ENCODE data around the gene ATG2B. TPM values are rescaled to one million over a fixed set of nuclear protein-coding genes. Genes with fewer than 3 reads are reported as not detected.

The ATG2B gene
- total RNA-seq, 1 donor from 2014 or later: 21.0 TPM

GRCh38 chr14:96364962-96365361 is 1.8 kb upstream of the ATG2B start:
- H3K9me3 Mint-ChIP-seq: no peaks in the 10 kb centered on the region
- H3K4me1 Mint-ChIP-seq: peaks cover 42% of the 10 kb centered on the region
- no peak overlapping the region for H3K27ac Mint-ChIP-seq
- ChIA-PET POLR2A (no interaction called here), CTCF (no interaction called here)
- DNase-seq: no peak
- ATAC-seq (ENCODE audit: low read depth): no peak
- no peaks in the 10 kb centered on the region for H3K27me3 Mint-ChIP-seq
- intact Hi-C loops (cut with micrococcal nuclease): no loop called here
- no peak for TF ChIP-seq CTCF (IDR thresholded peaks at IDR 0.05)
- H3K4me3 Mint-ChIP-seq: peak overlapping the region; percentile 89
- H3K36me3 Mint-ChIP-seq (ENCODE audit: low read depth): peaks cover 4% of the 10 kb centered on the region

- intact Hi-C loops (cut with micrococcal nuclease): loop anchor here (1.0 kb wide), 4 partner anchors 27 to 830 kb away; partner anchors contain the start of gene PAPOLA
- TF ChIP-seq CTCF (IDR thresholded peaks at IDR 0.05): no peak
- peak overlapping the region; percentile 89 for H3K4me3 Mint-ChIP-seq
- CTCF ChIA-PET: no interaction called here
- no peaks in the 10 kb centered on the region for H3K9me3 Mint-ChIP-seq
- POLR2A ChIA-PET: interaction anchor here (1.3 to 1.6 kb wide), 2 partner anchors 17 to 27 kb away, joined by 4 to 5 read pairs; no protein-coding TSS in a partner anchor
- ATAC-seq (ENCODE audit: low read depth): peak; percentile 3
- H3K4me1 Mint-ChIP-seq: peaks cover 43% of the 10 kb centered on the region
- H3K27me3 Mint-ChIP-seq: no peaks in the 10 kb centered on the region
- DNase-seq: no peak
- peak overlapping the region; percentile 63 for H3K27ac Mint-ChIP-seq
- peaks cover 4% of the 10 kb centered on the region for H3K36me3 Mint-ChIP-seq (ENCODE audit: low read depth)
Observed at GRCh38 chr14:96363751-96364336, 703 bp upstream of the ATG2B start.

GRCh38 chr14:96362071-96362964 is 823 bp downstream of the ATG2B start:
- ChIA-PET POLR2A (interaction anchor here (1.1 to 1.6 kb wide), 2 partner anchors 29 to 141 kb away, joined by 5 read pairs; no protein-coding TSS in a partner anchor), CTCF (no interaction called here)
- no peaks in the 10 kb centered on the region for H3K9me3 Mint-ChIP-seq
- peak overlapping the region; percentile 89 for H3K4me3 Mint-ChIP-seq
- intact Hi-C loops (cut with micrococcal nuclease): loop anchor here (1.0 kb wide), 1 partner anchor 435 kb away; the partner anchor contains the start of gene VRK1
- DNase-seq (no peak), ATAC-seq (ENCODE audit: low read depth) (no peak)
- H3K36me3 Mint-ChIP-seq (ENCODE audit: low read depth): peaks cover 8% of the 10 kb centered on the region
- peak overlapping the region; percentile 59 for H3K27ac Mint-ChIP-seq
- H3K4me1 Mint-ChIP-seq: peaks cover 40% of the 10 kb centered on the region
- TF ChIP-seq CTCF (IDR thresholded peaks at IDR 0.05): no peak
- no peaks in the 10 kb centered on the region for H3K27me3 Mint-ChIP-seq

- H3K4me3 Mint-ChIP-seq: no peak overlapping the region
- ChIA-PET POLR2A (no interaction called here), CTCF (no interaction called here)
- no peaks in the 10 kb centered on the region for H3K27me3 Mint-ChIP-seq
- no peak for ATAC-seq (ENCODE audit: low read depth)
- H3K4me1 Mint-ChIP-seq: peaks cover 35% of the 10 kb centered on the region
- no peak overlapping the region for H3K27ac Mint-ChIP-seq
- intact Hi-C loops (cut with micrococcal nuclease): no loop called here
- H3K36me3 Mint-ChIP-seq (ENCODE audit: low read depth): peaks cover 6% of the 10 kb centered on the region
- no peak for DNase-seq
- no peak for TF ChIP-seq CTCF (IDR thresholded peaks at IDR 0.05)
- H3K9me3 Mint-ChIP-seq: no peaks in the 10 kb centered on the region
Observed at GRCh38 chr14:96359959-96360358, 3.2 kb downstream of the ATG2B start.

GRCh38 chr14:96357216-96357615 is 5.9 kb downstream of the ATG2B start:
- Mint-ChIP-seq H3K4me3 (no peak overlapping the region), H3K4me1 (peaks cover 22% of the 10 kb centered on the region), H3K9me3 (peaks cover 4% of the 10 kb centered on the region), H3K27me3 (no peaks in the 10 kb centered on the region), H3K27ac (no peak overlapping the region), H3K36me3 (ENCODE audit: low read depth) (peaks cover 8% of the 10 kb centered on the region)
- no peak for TF ChIP-seq CTCF (IDR thresholded peaks at IDR 0.05)
- no peak for ATAC-seq (ENCODE audit: low read depth)
- POLR2A ChIA-PET: no interaction called here
- no peak for DNase-seq
- CTCF ChIA-PET: interaction anchor here (0.6 kb wide), 1 partner anchor 1601 kb away, joined by 3 read pairs; no protein-coding TSS in a partner anchor
- intact Hi-C loops (cut with micrococcal nuclease): no loop called here
